Right ventricle myocardium inferior (tissue), 1 donor: ENCODE measurements around the gene ANKRD31. TPM values are rescaled to one million over a fixed set of nuclear protein-coding genes. Genes with fewer than 3 reads are reported as not detected.
"Not testable (repeated sequence)": the region's sequence is repeated elsewhere in the genome, so short reads cannot be mapped to it uniquely, and the experiment has no call there.

Experiments
- ATAC-seq: fragments of 200-7000 bp; cut with Tn5 transposase; one replicate; pipeline ENCODE4 v1.9.1; 2020; ENCODE audit warnings: mild to moderate bottlenecking, moderate library complexity
- DNase-seq: peaks from one replicate; pipeline ENCODE4 v3.0.0; 2021; ENCODE audit errors: missing footprints
- intact Hi-C: fragments of 100-400 bp; cut with DNase I; formaldehyde crosslinking; loops from one replicate; pipeline ENCODE4 v1.11.0; 2022
- total RNA-seq: library from RNA; stranded (reverse); fragmentation: NEBNext Ultra II Directional; extraction: Animal tissue kit (Norgen Biotek cat#: 25700); gene quantifications from one replicate; pipeline ENCODE4 v1.2.1, GENCODE V29; 2021
- donor health status: DM: no; HTN: yes; CAD: no; lungs with severe emphysema.

Gene ANKRD31
- total RNA-seq, 1 donor from 2014 or later = 0.05 TPM

- DNase-seq (no peak), ATAC-seq (no peak)
- intact Hi-C loops = no loop called here
Measured at GRCh38 chr5:75242067-75242466, 5.4 kb upstream of the ANKRD31 start.

GRCh38 chr5:75239681-75240080 is 3.0 kb upstream of the ANKRD31 start:
- intact Hi-C loops = loop anchor here (5.0 kb wide), 2 partner anchors 443 to 1018 kb away; no protein-coding TSS in a partner anchor
- DNase-seq (no peak), ATAC-seq (no peak)

GRCh38 chr5:75235711-75236110 is 967 bp downstream of the ANKRD31 start:
- no peak for DNase-seq
- intact Hi-C loops = loop anchor here (2.0 to 5.0 kb wide), 3 partner anchors 101 to 1022 kb away; partner anchors contain the start of gene HMGCR
- no peak for ATAC-seq

GRCh38 chr5:75234251-75234650 is 2.4 kb downstream of the ANKRD31 start:
- no peak for ATAC-seq
- intact Hi-C loops = no loop called here
- no peak for DNase-seq

GRCh38 chr5:75226916-75227315 is 9.8 kb downstream of the ANKRD31 start:
- ATAC-seq (no peak), DNase-seq (no peak)
- intact Hi-C loops = no loop called here

- ATAC-seq (no peak), DNase-seq (no peak)
- intact Hi-C loops = no loop called here
Measured at GRCh38 chr5:75225506-75225905, 11.2 kb downstream of the ANKRD31 start.

- ATAC-seq, intact Hi-C loops, DNase-seq: not testable (repeated sequence)
Measured at GRCh38 chr5:75220787-75221186, 15.9 kb downstream of the ANKRD31 start.

GRCh38 chr5:75214928-75215327 is 21.8 kb downstream of the ANKRD31 start:
- ATAC-seq = no peak
- DNase-seq = no peak
- intact Hi-C loops = no loop called here

- no peak for ATAC-seq
- DNase-seq = no peak
- intact Hi-C loops = no loop called here
Measured at GRCh38 chr5:75214409-75214808, 22.3 kb downstream of the ANKRD31 start.

GRCh38 chr5:75203604-75204003 is 33.1 kb downstream of the ANKRD31 start:
- ATAC-seq = no peak
- intact Hi-C loops = no loop called here
- no peak for DNase-seq

GRCh38 chr5:75202935-75203334 is 33.7 kb downstream of the ANKRD31 start:
- ATAC-seq (no peak), DNase-seq (no peak)
- intact Hi-C loops = no loop called here

- intact Hi-C loops = no loop called here
- ATAC-seq = no peak
Measured at GRCh38 chr5:75200776-75201175, 35.9 kb downstream of the ANKRD31 start.

GRCh38 chr5:75199946-75200345 is 36.7 kb downstream of the ANKRD31 start:
- ATAC-seq (no peak), DNase-seq (no peak)
- intact Hi-C loops = no loop called here

More at GRCh38 chr5:75200776-75201175, 35.9 kb downstream of the ANKRD31 start:
- DNase-seq = no peak

- intact Hi-C loops = no loop called here
- DNase-seq = no peak
- ATAC-seq = no peak
Measured at GRCh38 chr5:75199071-75199470, 37.6 kb downstream of the ANKRD31 start.

- intact Hi-C loops = no loop called here
Measured at GRCh38 chr5:75197745-75198144, 38.9 kb downstream of the ANKRD31 start.

GRCh38 chr5:75192804-75193203 is 43.9 kb downstream of the ANKRD31 start:
- intact Hi-C loops = no loop called here
- ATAC-seq (no peak), DNase-seq (no peak)

More at GRCh38 chr5:75197745-75198144, 38.9 kb downstream of the ANKRD31 start:
- ATAC-seq = no peak
- no peak for DNase-seq

GRCh38 chr5:75192264-75192663 is 44.4 kb downstream of the ANKRD31 start:
- DNase-seq = no peak
- intact Hi-C loops = no loop called here
- ATAC-seq = no peak

GRCh38 chr5:75190227-75190626 is 46.5 kb downstream of the ANKRD31 start:
- no peak for ATAC-seq
- intact Hi-C loops = no loop called here

GRCh38 chr5:75189353-75189752 is 47.3 kb downstream of the ANKRD31 start:
- intact Hi-C loops = no loop called here
- DNase-seq (no peak), ATAC-seq (no peak)

More at GRCh38 chr5:75190227-75190626, 46.5 kb downstream of the ANKRD31 start:
- no peak for DNase-seq

- ATAC-seq (no peak), DNase-seq (no peak)
- intact Hi-C loops = no loop called here
Measured at GRCh38 chr5:75185763-75186162, 50.9 kb downstream of the ANKRD31 start.

GRCh38 chr5:75176009-75176408 is 60.7 kb downstream of the ANKRD31 start:
- DNase-seq, intact Hi-C loops, ATAC-seq: not testable (repeated sequence)
